SK-N-SH (cell line): Measurements from ENCODE around the gene TBC1D5. TPM values are rescaled to one million over a fixed set of nuclear protein-coding genes. Genes with fewer than 3 reads are reported as not detected.

Experiments
- CTCF ChIA-PET: fragments of 300-600, 350-600 bp; formaldehyde crosslinking; extraction: SDS; loops from one replicate; lab custom pipeline; 2021; lab: Yijun Ruan, JAX
- POLR2A ChIA-PET: fragments of 350-600 bp; sonication (Branson Sonifier 250); formaldehyde crosslinking; extraction: SDS; loops from one replicate; lab custom pipeline; 2020; ENCODE audit warnings: antibody characterized with exemption, inconsistent platforms; lab: Yijun Ruan, JAX
- DNase-seq: peaks from one replicate; pipeline ENCODE4 v3.0.0; 2012
- H2AFZ ChIP-seq: fragments of 200-600 bp; sonication (generic); 2 replicates; pipeline ENCODE4 v1.8.1; 2016; ENCODE audit warnings: antibody characterized with exemption, mild to moderate bottlenecking, low read depth
- H3F3A ChIP-seq: fragments of 200-600 bp; sonication (generic); replicated peaks from 2 replicates; pipeline ENCODE3; 2016; ENCODE audit warnings: antibody characterized with exemption, mild to moderate bottlenecking; ENCODE audit not compliant: insufficient read depth
- H3K27ac ChIP-seq, 2 experiments: fragments of 200-500 bp in 1 of 2; fragments of 200-600 bp in 1 of 2; sonication (Bioruptor generic) in 1 of 2; sonication (generic), shearing (Covaris generic) in 1 of 2; 2 replicates each; pipeline versions ENCODE4 v1.5.1 to v1.6.1; 2014 to 2016; ENCODE audit warnings: low read depth in 2 of 2, inconsistent platforms in 1 of 2, low read length in 1 of 2, mild to moderate bottlenecking in 1 of 2, mixed read lengths in 1 of 2
- H3K27me3 ChIP-seq: fragments of 200-600 bp; sonication (generic), shearing (Covaris generic); 2 replicates; pipeline ENCODE4 v1.6.1; 2016; ENCODE audit warnings: mixed run types; ENCODE audit not compliant: insufficient read depth
- H3K36me3 ChIP-seq, 2 experiments: fragments of 200-500 bp in 1 of 2; fragments of 200-600 bp in 1 of 2; sonication (Bioruptor generic) in 1 of 2; sonication (generic) in 1 of 2; replicated peaks in 1 of 2; 2 replicates each; pipeline versions ENCODE3 to v1.5.1; 2014 to 2016; ENCODE audit warnings: low read length in 1 of 2, mild to moderate bottlenecking in 1 of 2; ENCODE audit not compliant: insufficient read depth in 2 of 2, control insufficient read depth in 1 of 2
- H3K4me1 ChIP-seq, 2 experiments: fragments of 200-500 bp in 1 of 2; fragments of 200-600 bp in 1 of 2; sonication (Bioruptor generic) in 1 of 2; sonication (generic), shearing (Covaris generic) in 1 of 2; 2 replicates each; pipeline versions ENCODE4 v1.5.1 to v1.6.1; 2014 to 2016; ENCODE audit warnings: low read depth in 1 of 2, low read length in 1 of 2, mixed run types in 1 of 2; ENCODE audit not compliant: insufficient read depth in 2 of 2, control insufficient read depth in 1 of 2
- H3K4me2 ChIP-seq: fragments of 200-600 bp; sonication (generic), shearing (Covaris generic); 2 replicates; pipeline ENCODE4 v1.6.1; 2017; ENCODE audit warnings: mixed run types
- H3K4me3 ChIP-seq, 2 experiments: fragments of 200-500 bp in 1 of 2; fragments of 200-600 bp in 1 of 2; sonication (Bioruptor generic) in 1 of 2; sonication (generic), shearing (Covaris generic) in 1 of 2; 2 replicates each; pipeline versions ENCODE4 v1.5.1 to v1.8.1; 2014 to 2016; ENCODE audit warnings: low read depth in 2 of 2, inconsistent platforms in 1 of 2, low read length in 1 of 2, mild to moderate bottlenecking in 1 of 2, mixed read lengths in 1 of 2, moderate library complexity in 1 of 2
- H3K79me2 ChIP-seq: fragments of 200-600 bp; sonication (generic); 2 replicates; pipeline ENCODE4 v1.8.1; 2017; ENCODE audit warnings: mild to moderate bottlenecking; ENCODE audit not compliant: insufficient read depth
- H3K9ac ChIP-seq: fragments of 200-600 bp; sonication (generic); 2 replicates; pipeline ENCODE4 v1.6.1; 2017; ENCODE audit warnings: mixed run types
- H3K9me2 ChIP-seq: fragments of 200-600 bp; sonication (generic); 2 replicates; pipeline ENCODE4 v1.6.1; 2017; ENCODE audit warnings: mixed run types
- H3K9me3 ChIP-seq: fragments of 200-600 bp; sonication (generic); 2 replicates; pipeline ENCODE4 v1.6.1; 2017; ENCODE audit warnings: mixed run types, mild to moderate bottlenecking, moderate library complexity
- H4K20me1 ChIP-seq: fragments of 200-600 bp; sonication (generic); 2 replicates; pipeline ENCODE4 v1.6.1; 2017; ENCODE audit warnings: mild to moderate bottlenecking, mixed run types; ENCODE audit not compliant: insufficient read depth
- CHD2 ChIP-seq: fragments of 150-350 bp; IDR thresholded peaks from 2 replicates; pipeline ENCODE4 v1.6.1; 2018; ENCODE audit warnings: low read length; ENCODE audit not compliant: partially characterized antibody
- ELF1 ChIP-seq: IDR thresholded peaks from 2 replicates; pipeline ENCODE4 v1.4.0; 2012
- EP300 ChIP-seq, 2 experiments: IDR thresholded peaks; 2 replicates each; pipeline versions ENCODE4 v1.4.0 to v1.6.1; 2012; ENCODE audit warnings: borderline replicate concordance in 1 of 2, low read depth in 1 of 2, low read length in 1 of 2
- GABPA ChIP-seq: IDR thresholded peaks from 2 replicates; pipeline ENCODE4 v1.4.0; 2012; ENCODE audit warnings: low read depth, mild to moderate bottlenecking
- GATA2 ChIP-seq: sonication (generic); formaldehyde crosslinking; IDR thresholded peaks from 2 replicates; pipeline ENCODE4 v1.5.0; 2020; ENCODE audit warnings: mild to moderate bottlenecking, missing genetic modification reagents
- MAX ChIP-seq: IDR thresholded peaks from 2 replicates; pipeline ENCODE4 v1.4.0; 2012; ENCODE audit warnings: low read depth
- MXI1 ChIP-seq: IDR thresholded peaks from 2 replicates; pipeline ENCODE4 v1.6.1; 2012; ENCODE audit warnings: mild to moderate bottlenecking, low read depth, low read length, improper control_type of control experiment
- NRF1 ChIP-seq: IDR thresholded peaks from 2 replicates; pipeline ENCODE4 v1.6.1; 2012; ENCODE audit warnings: low read depth, mild to moderate bottlenecking, low read length
- POLR2AphosphoS5 ChIP-seq: IDR thresholded peaks from 2 replicates; pipeline ENCODE4 v1.6.1; 2012; ENCODE audit warnings: low read depth, low read length
- RCOR1 ChIP-seq: fragments of 150-350 bp; IDR thresholded peaks from 2 replicates; pipeline ENCODE4 v1.6.1; 2017; ENCODE audit warnings: antibody characterized with exemption, low read length
- REST ChIP-seq: IDR thresholded peaks from 2 replicates; pipeline ENCODE4 v1.6.1; 2012; ENCODE audit warnings: mild to moderate bottlenecking, low read depth, low read length, moderate library complexity
- RFX5 ChIP-seq: IDR thresholded peaks from 2 replicates; pipeline ENCODE4 v1.6.1; 2012; ENCODE audit warnings: mild to moderate bottlenecking, improper control_type of control experiment, low read length
- TCF12 ChIP-seq: IDR thresholded peaks from 2 replicates; pipeline ENCODE4 v1.4.0; 2012
- TEAD4 ChIP-seq: IDR thresholded peaks from 2 replicates; pipeline ENCODE4 v1.4.0; 2012; ENCODE audit warnings: mild to moderate bottlenecking, borderline replicate concordance; ENCODE audit not compliant: insufficient read depth
- ZBTB33 ChIP-seq: IDR thresholded peaks from 2 replicates; pipeline ENCODE4 v1.4.0; 2012; ENCODE audit warnings: low read depth, borderline replicate concordance
- polyA plus RNA-seq, 3 experiments: library from polyadenylated mRNA; depleted of rRNA; stranded (reverse); fragments of >200 nt; gene quantifications; 2 replicates each; pipeline ENCODE4 v1.2.3, GENCODE V29; 2012
- TF ChIP-seq, protein P1 (sequence below): fragments of 150-350 bp; IDR thresholded peaks from 2 replicates; pipeline ENCODE4 v1.6.1; 2016; ENCODE audit warnings: mild to moderate bottlenecking, low read depth, low read length
- TF ChIP-seq, protein P2 (sequence below): IDR thresholded peaks from 2 replicates; pipeline ENCODE4 v1.4.0; 2012; ENCODE audit warnings: low read depth, borderline replicate concordance
- TF ChIP-seq, protein P3 (sequence below): fragments of 200-600 bp; sonication (generic); IDR thresholded peaks from 2 replicates; pipeline ENCODE4 v1.6.1; 2017; ENCODE audit warnings: antibody characterized with exemption, mild to moderate bottlenecking, moderate library complexity

TBC1D5 gene
- polyA plus RNA-seq, 1 of the 3 experiments (the other 2 are of a cell fraction) = 19.5 TPM

DNA sequence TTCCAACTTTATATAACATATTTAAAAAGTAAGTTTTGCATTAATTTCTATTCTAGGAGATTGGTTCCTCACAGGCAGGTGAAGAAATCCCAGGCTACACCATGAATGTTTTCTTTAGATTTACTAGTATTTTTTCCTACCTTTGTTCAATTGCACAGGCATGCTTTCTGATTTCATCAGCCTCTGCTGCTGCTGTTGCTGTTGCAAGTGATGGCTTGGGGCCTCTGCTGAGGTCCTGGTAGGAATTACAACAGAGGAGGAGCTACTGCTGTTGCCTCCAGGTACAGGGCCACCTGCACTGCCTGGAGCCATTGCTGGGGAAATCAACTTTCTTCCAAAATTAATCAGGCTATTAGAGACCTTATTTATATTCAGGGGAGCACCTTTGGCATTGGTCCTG, 504.4 kb downstream of the TBC1D5 start (continued):
- TF ChIP-seq REST (no peak), ELF1 (no peak), TEAD4 (no peak), RCOR1 (no peak), CHD2 (no peak), RFX5 (no peak), GABPA (no peak), GATA2 (CRISPR knock-in tag) (no peak)

GRCh38 chr3:17235310-17235709, 507.1 kb downstream of the TBC1D5 start:
- H3K4me2 ChIP-seq = no peak overlapping the region
- ChIA-PET CTCF (interaction anchor here (1.1 to 1.6 kb wide), 2 partner anchors 8 to 634 kb away, joined by 4 read pairs; no protein-coding TSS in a partner anchor), POLR2A (no interaction called here)
- no peaks in the 10 kb centered on the region for H4K20me1 ChIP-seq
- no peaks in the 10 kb centered on the region for H3F3A ChIP-seq
- no peaks in the 10 kb centered on the region for H3K9me2 ChIP-seq
- H3K9ac ChIP-seq = no peak overlapping the region
- H2AFZ ChIP-seq = no peak overlapping the region
- H3K27me3 ChIP-seq = no peaks in the 10 kb centered on the region
- H3K36me3 ChIP-seq = peaks cover 0 to 3% of the 10 kb centered on the region in 2 experiments
- no peak overlapping the region for H3K4me3 ChIP-seq
- H3K4me1 ChIP-seq = no peaks in the 10 kb centered on the region; a peak in 1 of 4 replicates
- no peak for DNase-seq
- H3K27ac ChIP-seq = peak overlapping the region in 1 of 2 experiments; percentile 14; a peak in 1 of 4 replicates
- no peaks in the 10 kb centered on the region for H3K9me3 ChIP-seq
- no peaks in the 10 kb centered on the region for H3K79me2 ChIP-seq
- TF ChIP-seq MXI1 = no peak
- TF ChIP-seq EP300 (IDR thresholded peaks at IDR 0.05; ENCODE audit: borderline replicate concordance in 1 of 2, low read depth in 1 of 2, low read length in 1 of 2) = no peak
- TF ChIP-seq MAX = no peak
- TF ChIP-seq, protein P1, sequence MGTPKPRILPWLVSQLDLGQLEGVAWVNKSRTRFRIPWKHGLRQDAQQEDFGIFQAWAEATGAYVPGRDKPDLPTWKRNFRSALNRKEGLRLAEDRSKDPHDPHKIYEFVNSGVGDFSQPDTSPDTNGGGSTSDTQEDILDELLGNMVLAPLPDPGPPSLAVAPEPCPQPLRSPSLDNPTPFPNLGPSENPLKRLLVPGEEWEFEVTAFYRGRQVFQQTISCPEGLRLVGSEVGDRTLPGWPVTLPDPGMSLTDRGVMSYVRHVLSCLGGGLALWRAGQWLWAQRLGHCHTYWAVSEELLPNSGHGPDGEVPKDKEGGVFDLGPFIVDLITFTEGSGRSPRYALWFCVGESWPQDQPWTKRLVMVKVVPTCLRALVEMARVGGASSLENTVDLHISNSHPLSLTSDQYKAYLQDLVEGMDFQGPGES = no peak
- TF ChIP-seq TEAD4 = no peak
- TF ChIP-seq, protein P2, sequence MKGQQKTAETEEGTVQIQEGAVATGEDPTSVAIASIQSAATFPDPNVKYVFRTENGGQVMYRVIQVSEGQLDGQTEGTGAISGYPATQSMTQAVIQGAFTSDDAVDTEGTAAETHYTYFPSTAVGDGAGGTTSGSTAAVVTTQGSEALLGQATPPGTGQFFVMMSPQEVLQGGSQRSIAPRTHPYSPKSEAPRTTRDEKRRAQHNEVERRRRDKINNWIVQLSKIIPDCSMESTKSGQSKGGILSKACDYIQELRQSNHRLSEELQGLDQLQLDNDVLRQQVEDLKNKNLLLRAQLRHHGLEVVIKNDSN = no peak
- TF ChIP-seq CHD2 = no peak
- TF ChIP-seq NRF1 = no peak
- TF ChIP-seq POLR2AphosphoS5 = no peak
- TF ChIP-seq ZBTB33 = no peak
- no peak for TF ChIP-seq REST
- TF ChIP-seq TCF12 = no peak
- TF ChIP-seq, protein P3, sequence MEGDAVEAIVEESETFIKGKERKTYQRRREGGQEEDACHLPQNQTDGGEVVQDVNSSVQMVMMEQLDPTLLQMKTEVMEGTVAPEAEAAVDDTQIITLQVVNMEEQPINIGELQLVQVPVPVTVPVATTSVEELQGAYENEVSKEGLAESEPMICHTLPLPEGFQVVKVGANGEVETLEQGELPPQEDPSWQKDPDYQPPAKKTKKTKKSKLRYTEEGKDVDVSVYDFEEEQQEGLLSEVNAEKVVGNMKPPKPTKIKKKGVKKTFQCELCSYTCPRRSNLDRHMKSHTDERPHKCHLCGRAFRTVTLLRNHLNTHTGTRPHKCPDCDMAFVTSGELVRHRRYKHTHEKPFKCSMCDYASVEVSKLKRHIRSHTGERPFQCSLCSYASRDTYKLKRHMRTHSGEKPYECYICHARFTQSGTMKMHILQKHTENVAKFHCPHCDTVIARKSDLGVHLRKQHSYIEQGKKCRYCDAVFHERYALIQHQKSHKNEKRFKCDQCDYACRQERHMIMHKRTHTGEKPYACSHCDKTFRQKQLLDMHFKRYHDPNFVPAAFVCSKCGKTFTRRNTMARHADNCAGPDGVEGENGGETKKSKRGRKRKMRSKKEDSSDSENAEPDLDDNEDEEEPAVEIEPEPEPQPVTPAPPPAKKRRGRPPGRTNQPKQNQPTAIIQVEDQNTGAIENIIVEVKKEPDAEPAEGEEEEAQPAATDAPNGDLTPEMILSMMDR = no peak
- no peak for TF ChIP-seq GABPA
